Sigmoid colon (tissue), 7 donors: ENCODE measurements around the gene MBOAT1. TPM values are rescaled to one million over a fixed set of nuclear protein-coding genes. Genes with fewer than 3 reads are reported as not detected.

ENCODE experiments used
- DNase-seq: peaks from one replicate; pipeline ENCODE4 v3.0.0-alpha.2; 2019
- H3K27ac ChIP-seq, 4 donors: fragments of 200-600 bp; sonication (generic); one replicate each; pipeline ENCODE4 v1.5.1; 2016 to 2019; ENCODE audit warnings: mild to moderate bottlenecking in 1 of 4
- H3K27me3 ChIP-seq, 3 donors: fragments of 200-600 bp; sonication (generic); one replicate each; pipeline ENCODE4 v1.5.1; 2019; ENCODE audit warnings: mild to moderate bottlenecking in 1 of 3
- H3K36me3 ChIP-seq, 4 donors: fragments of 200-600 bp; sonication (generic); one replicate each; pipeline ENCODE4 v1.5.1; 2016 to 2019
- H3K4me1 ChIP-seq, 4 donors: fragments of 200-600 bp; sonication (generic); one replicate each; pipeline ENCODE4 v1.5.1; 2017 to 2019
- H3K4me3 ChIP-seq, 4 donors: fragments of 200-600 bp; sonication (generic); one replicate each; pipeline ENCODE4 v1.5.1; 2017 to 2019; ENCODE audit warnings: mild to moderate bottlenecking in 2 of 4, moderate library complexity in 1 of 4
- H3K9me3 ChIP-seq, 4 donors: fragments of 200-600 bp in 3 of 4; sonication (generic) in 3 of 4; one replicate each; pipeline versions ENCODE4 v1.5.1 to v1.6.1; 2013 to 2019
- EP300 ChIP-seq, 4 donors: sonication (generic); formaldehyde crosslinking; IDR thresholded peaks; one replicate each; pipeline ENCODE4 v1.6.1; 2017; ENCODE audit warnings: antibody characterized with exemption in 4 of 4
- POLR2A ChIP-seq, 2 donors: fragments of 450-650 bp; IDR thresholded peaks; one replicate each; pipeline ENCODE4 v1.6.1; 2016; ENCODE audit warnings: antibody characterized with exemption in 2 of 2, mild to moderate bottlenecking in 2 of 2, moderate library complexity in 2 of 2
- POLR2AphosphoS5 ChIP-seq, 4 donors: sonication (generic); formaldehyde crosslinking; IDR thresholded peaks; one replicate each; pipeline ENCODE4 v1.6.1; 2017; ENCODE audit warnings: antibody characterized with exemption in 4 of 4
- WGBS, 2 donors: extraction: QIAGEN DNeasy Blood & Tissue Kit; methylation state at CpG; one replicate each; pipeline ENCODE4 v1.1.7; 2013; 5-methylcytosine and 5-hydroxymethylcytosine counted together
- intact Hi-C: fragments of 100-400 bp; cut with DNase I; formaldehyde crosslinking; loops from one replicate; pipeline ENCODE4 v1.15.1; 2023
- polyA plus RNA-seq, 3 donors: library from polyadenylated mRNA; stranded (reverse); fragments of 200-250 nt; gene quantifications; one replicate each; pipeline ENCODE4 v1.2.3, GENCODE V29; 2013
- total RNA-seq, 4 donors: library from RNA; depleted of rRNA; stranded (reverse); fragments of >200 nt; gene quantifications; one replicate each; pipeline ENCODE4 v1.1.0, GENCODE V29; 2016
- TF ChIP-seq, protein P1 (sequence below), 4 experiments: fragments of 450-650 bp in 3 of 4; fragments of 200-600 bp in 1 of 4; IDR thresholded peaks; one replicate each; pipeline ENCODE4 v1.5.1; 2016 to 2019; ENCODE audit warnings: antibody characterized with exemption in 4 of 4, mild to moderate bottlenecking in 3 of 4, moderate library complexity in 2 of 4
- donor health status: healthy with polysubstance abuse.
- donor health status: Bipolar disorder and iron deficiency.
- donor health status: healthy.

The MBOAT1 gene
- total and polyA plus RNA-seq, 7 donors: 2.4 to 16.6 (median 10.7) TPM

DNA sequence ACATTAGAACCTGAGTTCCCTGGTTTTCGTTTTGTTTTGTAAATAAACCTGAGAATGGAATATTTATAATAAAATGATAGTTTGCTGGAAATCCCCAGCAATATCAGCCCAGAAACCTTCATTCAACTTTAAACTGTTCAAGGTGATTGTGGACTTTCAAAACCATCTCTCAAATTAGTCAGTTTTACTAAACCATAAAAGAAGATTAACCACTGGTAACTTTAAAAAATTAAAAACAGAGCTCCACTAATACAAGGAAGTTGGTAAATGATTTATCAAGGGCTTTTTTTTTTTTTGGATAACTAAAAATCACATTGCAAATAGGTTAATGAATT lies 10.0 kb downstream of the MBOAT1 start:
- Histone ChIP-seq H3K4me3 (no peak overlapping the region), H3K4me1 (peaks cover 0 to 94% (median 82%) of the 10 kb centered on the region in 4 donors), H3K27me3 (no peaks in the 10 kb centered on the region), H3K27ac (peak overlapping the region in 2 of 4 donors; percentile 65 to 73), H3K9me3 (no peaks in the 10 kb centered on the region), H3K36me3 (no peaks in the 10 kb centered on the region)
- TF ChIP-seq POLR2A (IDR thresholded peaks at IDR 0.05): no peak
- no peak for TF ChIP-seq EP300 (IDR thresholded peaks at IDR 0.05)
- TF ChIP-seq, protein P1, sequence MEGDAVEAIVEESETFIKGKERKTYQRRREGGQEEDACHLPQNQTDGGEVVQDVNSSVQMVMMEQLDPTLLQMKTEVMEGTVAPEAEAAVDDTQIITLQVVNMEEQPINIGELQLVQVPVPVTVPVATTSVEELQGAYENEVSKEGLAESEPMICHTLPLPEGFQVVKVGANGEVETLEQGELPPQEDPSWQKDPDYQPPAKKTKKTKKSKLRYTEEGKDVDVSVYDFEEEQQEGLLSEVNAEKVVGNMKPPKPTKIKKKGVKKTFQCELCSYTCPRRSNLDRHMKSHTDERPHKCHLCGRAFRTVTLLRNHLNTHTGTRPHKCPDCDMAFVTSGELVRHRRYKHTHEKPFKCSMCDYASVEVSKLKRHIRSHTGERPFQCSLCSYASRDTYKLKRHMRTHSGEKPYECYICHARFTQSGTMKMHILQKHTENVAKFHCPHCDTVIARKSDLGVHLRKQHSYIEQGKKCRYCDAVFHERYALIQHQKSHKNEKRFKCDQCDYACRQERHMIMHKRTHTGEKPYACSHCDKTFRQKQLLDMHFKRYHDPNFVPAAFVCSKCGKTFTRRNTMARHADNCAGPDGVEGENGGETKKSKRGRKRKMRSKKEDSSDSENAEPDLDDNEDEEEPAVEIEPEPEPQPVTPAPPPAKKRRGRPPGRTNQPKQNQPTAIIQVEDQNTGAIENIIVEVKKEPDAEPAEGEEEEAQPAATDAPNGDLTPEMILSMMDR (IDR thresholded peaks at IDR 0.05): no peak
- no peak for TF ChIP-seq POLR2AphosphoS5 (IDR thresholded peaks at IDR 0.05)
- DNase-seq: no peak
- WGBS, 2 donors: 26 to 49% methylated on average over 1 of the region's 1 CpG
- intact Hi-C loops: no loop called here

DNA sequence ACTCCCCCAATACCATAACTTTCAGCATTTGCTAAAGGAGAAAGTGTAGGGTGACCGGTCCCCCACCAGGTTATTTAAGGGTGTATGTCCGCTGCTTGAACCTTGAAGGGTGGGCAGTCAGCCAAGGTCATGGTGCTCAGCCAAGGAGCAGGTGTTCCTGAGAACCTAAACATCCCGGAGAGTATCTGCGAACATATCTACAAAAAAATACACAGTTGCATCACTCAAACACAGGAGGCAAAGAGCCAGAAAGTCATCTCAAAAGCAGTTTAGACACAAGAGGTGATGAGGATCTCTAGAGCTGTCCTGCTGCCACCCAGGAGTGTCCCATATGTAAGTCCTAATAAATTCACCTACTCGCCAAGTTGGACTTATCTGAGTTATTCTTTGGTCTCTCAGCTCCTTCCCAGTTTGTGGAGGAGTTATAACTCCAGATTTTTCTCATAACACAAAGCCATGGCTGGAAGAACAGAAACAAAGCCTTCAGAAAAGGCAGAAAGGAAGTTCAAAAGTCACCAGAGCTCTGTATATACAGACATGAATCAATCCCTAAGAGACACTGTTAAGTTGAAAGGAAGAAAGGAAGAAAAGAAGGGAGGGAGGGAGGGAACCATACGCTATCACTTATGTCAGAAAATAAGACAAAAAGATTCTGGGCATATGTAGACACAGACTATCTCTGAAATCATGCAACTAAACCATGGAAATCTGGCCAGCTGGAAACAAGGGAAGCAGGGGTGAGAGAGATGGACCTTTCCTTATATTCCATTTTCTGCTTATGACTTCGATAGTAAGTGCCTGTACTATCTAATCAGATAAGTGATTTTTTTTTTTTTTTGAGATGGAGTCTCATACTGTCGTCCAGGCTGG lies 11.3 kb downstream of the MBOAT1 start:
- no peaks in the 10 kb centered on the region for H3K27me3 ChIP-seq
- TF ChIP-seq POLR2AphosphoS5 (IDR thresholded peaks at IDR 0.05) (no peak), EP300 (IDR thresholded peaks at IDR 0.05) (no peak), POLR2A (IDR thresholded peaks at IDR 0.05) (no peak)
- TF ChIP-seq, protein P1 (IDR thresholded peaks at IDR 0.05): no peak
- H3K4me3 ChIP-seq: no peak overlapping the region
- H3K27ac ChIP-seq: peak overlapping the region; percentile 6 to 73 (median 46)
- no peaks in the 10 kb centered on the region for H3K36me3 ChIP-seq
- WGBS, 2 donors: 49 to 69% methylated on average over 8 of the region's 8 CpGs
- DNase-seq: no peak
- H3K4me1 ChIP-seq: peaks cover 0 to 81% (median 72%) of the 10 kb centered on the region in 4 donors
- no peaks in the 10 kb centered on the region for H3K9me3 ChIP-seq
- intact Hi-C loops: no loop called here

DNA sequence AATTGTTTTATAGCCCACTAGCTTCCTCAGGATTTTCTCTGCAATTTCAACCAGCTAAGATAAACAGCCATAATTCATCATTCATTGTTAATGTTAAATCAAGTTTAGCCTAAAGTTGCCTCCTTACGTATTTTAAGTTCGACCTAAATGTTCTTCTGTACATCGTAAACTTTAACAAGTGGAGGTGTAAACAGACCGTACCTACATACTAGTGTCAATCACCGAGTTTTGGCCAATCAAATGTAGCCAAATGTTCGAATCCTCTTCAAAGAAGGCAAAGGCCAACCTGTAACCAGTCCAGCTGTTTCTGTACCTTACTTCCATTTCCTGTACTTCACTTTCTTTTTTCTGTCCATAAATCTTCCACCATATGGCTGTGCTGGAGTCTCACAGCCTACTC lies 13.5 kb downstream of the MBOAT1 start:
- no peaks in the 10 kb centered on the region for H3K27me3 ChIP-seq
- 9 to 61% methylated on average over 6 of the region's 6 CpGs for WGBS, 2 donors
- no peaks in the 10 kb centered on the region for H3K36me3 ChIP-seq
- peaks cover 0 to 59% (median 54%) of the 10 kb centered on the region in 4 donors for H3K4me1 ChIP-seq
- no peaks in the 10 kb centered on the region for H3K9me3 ChIP-seq
- intact Hi-C loops: no loop called here
- DNase-seq: no peak
- no peak for TF ChIP-seq EP300 (IDR thresholded peaks at IDR 0.05)
- peak in 1 of 4 donors; percentile 32 for TF ChIP-seq POLR2AphosphoS5 (IDR thresholded peaks at IDR 0.05)
- no peak for TF ChIP-seq POLR2A (IDR thresholded peaks at IDR 0.05)
- TF ChIP-seq, protein P1 (IDR thresholded peaks at IDR 0.05): no peak
- H3K27ac ChIP-seq: peak overlapping the region in 3 of 4 donors; percentile 49 to 73 (median 65)
- H3K4me3 ChIP-seq: no peak overlapping the region

DNA sequence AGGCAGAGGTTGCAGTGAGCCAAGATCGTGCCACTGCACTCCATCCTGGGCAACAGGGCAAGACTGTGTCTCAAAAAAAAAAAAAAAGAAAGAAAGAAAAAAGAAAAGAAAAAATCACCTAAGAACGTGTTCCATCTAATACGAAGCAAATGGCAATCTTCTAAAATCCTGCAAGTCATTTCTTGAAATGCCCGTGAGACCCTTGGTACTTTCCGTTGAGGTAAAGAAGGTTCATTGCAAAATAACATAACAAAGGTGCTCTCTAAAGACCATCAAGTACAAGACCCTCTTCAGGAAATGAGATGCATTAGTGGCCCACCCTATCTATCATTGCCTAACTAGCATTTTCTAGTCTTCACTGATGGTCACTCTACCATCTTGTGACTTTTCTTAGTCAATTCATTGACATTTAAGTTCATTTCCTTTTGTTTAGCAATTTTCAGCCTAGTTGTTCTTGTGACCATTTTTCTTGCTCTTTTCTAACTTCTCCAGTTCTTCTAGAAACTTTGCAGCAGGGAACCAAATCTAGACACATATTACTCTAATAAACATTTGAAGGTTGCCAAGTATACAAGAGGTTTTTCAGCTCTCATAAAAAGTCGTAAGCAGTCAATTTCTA lies 14.0 kb downstream of the MBOAT1 start:
- H3K27ac ChIP-seq: peak overlapping the region in 3 of 4 donors; percentile 49 to 73 (median 65)
- H3K9me3 ChIP-seq: no peaks in the 10 kb centered on the region

More for the DNA sequence above, 14.0 kb downstream of the MBOAT1 start:
- H3K36me3 ChIP-seq: no peaks in the 10 kb centered on the region
- WGBS, 2 donors: 65 to 81% methylated on average over 6 of the region's 6 CpGs
- no peaks in the 10 kb centered on the region for H3K27me3 ChIP-seq
- no peak for DNase-seq
- intact Hi-C loops: no loop called here
- H3K4me3 ChIP-seq: no peak overlapping the region
- TF ChIP-seq POLR2AphosphoS5 (IDR thresholded peaks at IDR 0.05) (no peak), EP300 (IDR thresholded peaks at IDR 0.05) (no peak), POLR2A (IDR thresholded peaks at IDR 0.05) (no peak)
- TF ChIP-seq, protein P1 (IDR thresholded peaks at IDR 0.05): no peak
- peaks cover 0 to 54% (median 49%) of the 10 kb centered on the region in 4 donors for H3K4me1 ChIP-seq
